ENCODE measurements around the gene EME1.

The EME1 gene

GRCh38 chr17:50364061-50364458, 9.0 kb upstream of the EME1 start:
- DNase-seq: no peak

GRCh38 chr17:50364715-50365114, 8.3 kb upstream of the EME1 start:
- DNase-seq: no peak

- DNase-seq: no peak
Measured at GRCh38 chr17:50365165-50365564, 7.9 kb upstream of the EME1 start.

GRCh38 chr17:50365649-50366393, 7.2 kb upstream of the EME1 start:
- DNase-seq: no peak

- DNase-seq: no peak
Measured at GRCh38 chr17:50367401-50367800, 5.6 kb upstream of the EME1 start.

GRCh38 chr17:50370052-50370451, 3.0 kb upstream of the EME1 start:
- DNase-seq: no peak

GRCh38 chr17:50371526-50371925, 1.5 kb upstream of the EME1 start:
- DNase-seq: no peak

- DNase-seq: no peak
Measured at GRCh38 chr17:50372222-50372757, 739 bp upstream of the EME1 start.

DNA sequence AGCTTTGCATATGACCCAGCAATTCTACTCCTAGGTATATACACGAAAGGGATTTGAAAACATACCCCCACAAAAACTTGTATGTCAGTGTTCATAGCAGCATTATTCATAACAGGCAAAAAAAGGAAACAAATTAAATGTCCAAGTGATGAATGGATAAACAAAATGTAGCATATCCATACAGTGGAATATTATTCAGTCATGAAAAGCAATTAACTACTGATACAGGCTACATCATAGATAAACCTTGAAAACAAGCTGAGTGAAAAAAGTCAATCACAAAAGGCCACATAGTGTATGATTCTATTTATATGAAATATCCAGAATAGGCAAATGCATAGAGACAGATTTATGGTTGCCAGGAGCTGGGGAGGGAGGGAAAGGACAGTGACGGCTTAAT, 676 bp downstream of the EME1 start:
- no peak for DNase-seq

DNA sequence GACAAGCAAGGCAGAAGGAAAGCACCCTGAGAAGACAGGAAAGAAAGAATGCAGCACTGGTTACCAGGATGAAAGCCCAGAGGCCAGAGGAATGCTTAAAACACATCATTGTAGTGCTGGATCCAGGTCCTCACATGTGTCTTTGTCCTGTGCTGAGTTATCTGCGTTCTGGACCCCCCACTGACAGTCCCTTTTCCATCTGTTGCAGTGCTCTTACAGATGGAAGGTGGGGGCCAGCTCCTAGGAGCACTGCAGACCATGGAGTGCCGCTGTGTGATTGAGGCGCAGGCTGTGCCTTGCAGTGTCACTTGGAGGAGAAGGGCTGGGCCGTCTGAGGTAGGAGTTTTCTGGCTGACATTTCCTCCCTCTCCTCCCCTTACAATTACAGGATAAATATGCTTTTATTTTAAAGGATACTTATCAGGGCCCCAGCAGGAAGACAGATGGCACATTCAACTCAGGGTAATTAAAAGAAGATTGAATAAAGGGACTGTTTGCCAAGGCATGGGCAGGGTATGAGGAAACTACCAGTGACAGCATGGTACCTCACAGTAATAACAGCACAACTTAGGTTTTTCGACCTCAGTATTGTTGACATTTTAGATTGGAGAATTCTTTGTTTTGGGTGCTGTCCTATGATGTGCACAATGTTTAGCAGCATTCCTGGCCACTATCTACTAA, 3.0 kb downstream of the EME1 start:
- DNase-seq: no peak

DNA sequence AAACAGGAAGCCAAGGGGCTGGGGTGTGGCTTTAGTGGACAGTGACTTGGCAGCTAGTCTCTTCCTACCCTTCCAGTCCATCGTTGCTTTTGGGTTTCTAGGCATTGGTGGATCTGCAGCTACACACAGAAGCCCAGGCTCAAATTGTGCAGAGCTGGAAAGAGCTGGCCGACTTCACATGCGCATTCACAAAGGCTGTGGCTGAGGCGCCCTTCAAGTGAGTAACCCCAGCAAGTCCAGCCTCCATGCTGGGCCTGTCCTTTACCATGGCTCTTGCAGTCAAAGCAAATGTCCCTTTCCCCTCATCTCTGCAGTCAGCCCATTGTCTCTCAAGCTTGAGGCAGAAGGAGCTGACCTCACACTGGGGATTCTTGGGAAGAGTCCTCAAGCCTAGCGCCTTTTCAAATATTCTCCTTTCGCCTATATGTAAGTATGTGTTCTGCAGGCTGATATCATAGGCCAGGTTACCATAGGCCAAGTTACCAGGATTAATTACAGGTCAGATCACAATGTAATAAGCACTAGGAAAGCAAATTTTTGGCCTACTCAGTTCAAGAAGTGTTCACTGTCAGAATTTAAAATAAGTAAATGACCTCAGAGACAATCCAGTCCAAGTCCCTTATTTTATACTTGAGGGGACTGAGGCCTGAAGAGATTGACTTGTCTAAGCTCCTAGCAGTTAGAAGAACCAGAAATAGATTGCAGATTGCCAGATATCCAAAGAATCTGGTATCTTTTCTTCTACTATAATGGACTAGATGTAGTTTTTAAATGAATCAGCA, 6.5 kb downstream of the EME1 start:
- no peak for DNase-seq

- no peak for DNase-seq
Measured at GRCh38 chr17:50380369-50381259, 7.6 kb downstream of the EME1 start.

DNA sequence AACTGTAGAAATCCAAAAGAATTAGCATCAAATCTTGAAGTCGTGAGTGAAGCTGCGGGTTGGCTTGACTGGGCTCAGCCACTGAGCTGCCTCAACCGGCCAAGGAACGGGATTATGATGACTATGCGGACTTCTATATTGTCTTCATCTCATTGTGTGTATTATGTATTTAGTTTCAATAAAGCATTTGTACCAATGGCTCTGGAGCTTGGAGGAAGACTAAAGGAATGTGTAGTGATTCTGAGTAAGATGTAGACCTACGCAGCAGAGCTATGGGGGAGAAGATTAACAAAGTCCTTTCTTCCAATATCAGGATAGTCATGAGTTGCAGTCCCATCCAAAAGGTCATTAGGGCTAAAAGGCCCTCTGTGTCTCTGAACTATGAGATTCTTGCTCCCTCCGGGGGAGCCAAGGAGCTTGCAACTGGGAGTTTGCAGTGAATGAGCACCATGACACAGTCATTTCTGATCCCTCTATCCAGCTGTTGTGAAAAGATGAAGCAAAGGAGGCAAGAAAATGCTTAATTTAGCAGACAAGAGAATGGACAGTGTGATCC, 8.3 kb downstream of the EME1 start:
- DNase-seq: no peak

- DNase-seq: no peak
Measured at GRCh38 chr17:50381920-50382319, 8.9 kb downstream of the EME1 start.

DNA sequence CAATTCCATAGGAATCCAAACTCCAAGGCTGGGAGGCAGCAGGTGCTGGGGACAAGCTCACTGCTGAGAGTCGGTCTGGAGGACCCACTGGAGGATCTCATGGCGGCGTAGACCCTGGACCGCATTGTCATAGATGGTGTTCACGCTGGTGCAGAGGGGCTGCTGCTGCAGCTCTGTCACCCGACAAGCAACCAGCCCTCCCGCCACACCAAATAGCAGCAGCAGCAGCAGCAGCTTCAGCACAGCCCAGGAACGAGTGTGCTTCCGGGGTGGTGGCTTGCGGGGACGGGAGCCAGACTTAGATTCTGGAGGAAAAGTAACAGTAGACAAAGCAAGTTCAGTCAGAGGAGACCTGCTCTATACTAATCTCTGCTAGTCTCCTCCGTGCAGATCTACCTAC, 9.9 kb downstream of the EME1 start:
- DNase-seq: no peak

GRCh38 chr17:50386510-50386909, 13.5 kb downstream of the EME1 start:
- DNase-seq: no peak

GRCh38 chr17:50388728-50389127, 15.7 kb downstream of the EME1 start:
- no peak for DNase-seq

DNA sequence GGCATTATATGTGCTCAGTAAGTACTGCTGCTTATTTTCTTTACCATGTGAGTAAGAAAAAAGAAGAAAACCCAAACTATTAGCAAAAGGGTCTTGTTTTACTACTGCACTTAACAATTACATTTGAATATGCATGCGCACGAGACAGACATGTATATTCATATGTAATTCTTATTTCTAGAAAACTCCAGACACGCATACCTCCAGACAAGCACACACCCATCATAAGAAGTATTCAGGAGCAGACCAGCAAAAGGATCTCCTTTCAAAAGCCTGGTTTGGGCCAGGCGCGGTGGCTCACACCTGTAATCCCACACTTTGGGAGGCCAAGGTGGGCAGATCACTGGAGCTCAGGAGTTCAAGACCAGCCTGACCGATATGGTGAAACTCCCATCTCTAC, 16.5 kb downstream of the EME1 start:
- no peak for DNase-seq

GRCh38 chr17:50392621-50393020, 19.6 kb downstream of the EME1 start:
- DNase-seq: no peak

- no peak for DNase-seq
Measured at GRCh38 chr17:50393700-50394099, 20.7 kb downstream of the EME1 start.

DNA sequence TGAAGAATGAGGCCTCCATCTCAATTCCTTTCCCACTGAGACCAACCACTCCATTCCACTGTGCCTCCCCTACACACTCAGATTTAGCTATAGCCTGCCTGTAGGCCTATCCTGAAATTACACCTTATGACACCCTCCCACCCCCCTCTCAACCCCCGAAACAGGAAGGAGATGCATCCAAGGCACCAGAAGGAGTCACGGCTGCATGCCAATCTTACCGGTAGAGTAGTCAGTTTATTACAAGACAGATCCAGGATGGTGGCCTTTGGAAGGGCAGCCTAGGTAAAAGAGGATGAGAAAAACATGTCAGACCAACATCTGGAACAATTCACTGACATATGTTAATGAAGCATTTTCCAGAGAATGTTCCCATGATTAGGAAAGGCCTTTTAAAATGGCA, 21.7 kb downstream of the EME1 start:
- no peak for DNase-seq

Measured in SIG-M5 (cell line).